NCI-H748 (cell line): ENCODE results near the gene LYPD5.
"Not testable (repeated sequence)": the region's sequence is repeated elsewhere in the genome, so short reads cannot be mapped to it uniquely, and the experiment has no call there.

Experiments used
- DNase-seq: peaks from one replicate; lab custom pipeline; 2025; ENCODE audit not compliant: unreplicated experiment; lab: John Stamatoyannopoulos, UW

Gene LYPD5

GRCh38 chr19:43806848-43807247 lies 4.6 kb upstream of the LYPD5 start:
- DNase-seq, result no peak

GRCh38 chr19:43806401-43806800 lies 4.2 kb upstream of the LYPD5 start:
- DNase-seq, result not testable (repeated sequence)

- DNase-seq, result no peak
Observed at GRCh38 chr19:43804432-43804831, 2.2 kb upstream of the LYPD5 start.

- DNase-seq, result peak; percentile 29
Observed at GRCh38 chr19:43799502-43800142, 2.6 kb downstream of the LYPD5 start.

- peak; percentile 46 for DNase-seq
Observed at GRCh38 chr19:43798546-43799409, 3.5 kb downstream of the LYPD5 start.

- no peak for DNase-seq
Observed at GRCh38 chr19:43798026-43798545, 4.2 kb downstream of the LYPD5 start.

GRCh38 chr19:43797556-43797955 lies 4.7 kb downstream of the LYPD5 start:
- DNase-seq, result no peak

- no peak for DNase-seq
Observed at GRCh38 chr19:43797118-43797517, 5.1 kb downstream of the LYPD5 start.

- DNase-seq, result no peak
Observed at GRCh38 chr19:43790587-43790986, 11.7 kb downstream of the LYPD5 start.

GRCh38 chr19:43789029-43789428 lies 13.2 kb downstream of the LYPD5 start:
- no peak for DNase-seq

GRCh38 chr19:43786665-43787064 lies 15.6 kb downstream of the LYPD5 start:
- no peak for DNase-seq

- peak; percentile 80 for DNase-seq
Observed at GRCh38 chr19:43784981-43785808, 17.1 kb downstream of the LYPD5 start.

GRCh38 chr19:43784241-43784980 lies 17.8 kb downstream of the LYPD5 start:
- no peak for DNase-seq

GRCh38 chr19:43783636-43784035 lies 18.6 kb downstream of the LYPD5 start:
- DNase-seq, result no peak

- DNase-seq, result peak; percentile 73
Observed at GRCh38 chr19:43782689-43783231, 19.5 kb downstream of the LYPD5 start.

- no peak for DNase-seq
Observed at GRCh38 chr19:43782311-43782660, 20.0 kb downstream of the LYPD5 start.

- DNase-seq, result no peak
Observed at GRCh38 chr19:43781630-43782310, 20.5 kb downstream of the LYPD5 start.

GRCh38 chr19:43780706-43781525 lies 21.3 kb downstream of the LYPD5 start, which contains the start of gene KCNN4:
Gene KCNN4 (minus strand): TSS chr19:43780973. CDS start chr19:43780861, 112 bp downstream.
- no peak for DNase-seq

GRCh38 chr19:43779820-43780219 lies 22.4 kb downstream of the LYPD5 start:
- no peak for DNase-seq
